B cell (primary cell): ENCODE data around the gene OPTN.

ENCODE experiments used
- EZH2 ChIP-seq: IDR thresholded peaks from 2 replicates; pipeline ENCODE4 v1.6.1; 2012; ENCODE audit warnings: borderline replicate concordance, low read depth, mild to moderate bottlenecking, moderate library complexity, low read length; ENCODE audit not compliant: insufficient read depth, poor library complexity, severe bottlenecking
- TF ChIP-seq, protein P1 (sequence below): fragments of 200-600 bp; IDR thresholded peaks from one replicate; pipeline ENCODE4 v1.8.0; 2022; ENCODE audit warnings: antibody characterized with exemption, mild to moderate bottlenecking

DNA sequence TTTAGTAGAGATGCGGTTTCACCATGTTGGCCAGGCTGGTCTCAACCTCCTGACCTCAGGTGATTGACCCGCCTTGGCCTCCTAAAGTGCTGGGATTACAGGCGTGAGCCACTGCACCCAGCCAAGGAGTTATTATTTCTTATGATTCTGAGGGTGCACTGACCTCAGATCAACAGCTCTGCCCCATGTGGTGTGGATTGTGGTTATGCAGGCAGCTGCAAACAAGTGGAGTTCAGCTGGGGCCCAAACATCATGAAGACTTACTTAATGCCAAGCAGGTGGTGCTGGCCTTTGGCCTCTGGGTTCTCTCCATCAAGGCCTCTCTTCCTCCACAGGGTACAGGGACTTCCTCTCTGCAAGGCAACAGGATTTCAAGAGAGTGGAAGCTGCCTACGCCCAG lies 45.1 kb upstream of the OPTN start:
- TF ChIP-seq, protein P1, sequence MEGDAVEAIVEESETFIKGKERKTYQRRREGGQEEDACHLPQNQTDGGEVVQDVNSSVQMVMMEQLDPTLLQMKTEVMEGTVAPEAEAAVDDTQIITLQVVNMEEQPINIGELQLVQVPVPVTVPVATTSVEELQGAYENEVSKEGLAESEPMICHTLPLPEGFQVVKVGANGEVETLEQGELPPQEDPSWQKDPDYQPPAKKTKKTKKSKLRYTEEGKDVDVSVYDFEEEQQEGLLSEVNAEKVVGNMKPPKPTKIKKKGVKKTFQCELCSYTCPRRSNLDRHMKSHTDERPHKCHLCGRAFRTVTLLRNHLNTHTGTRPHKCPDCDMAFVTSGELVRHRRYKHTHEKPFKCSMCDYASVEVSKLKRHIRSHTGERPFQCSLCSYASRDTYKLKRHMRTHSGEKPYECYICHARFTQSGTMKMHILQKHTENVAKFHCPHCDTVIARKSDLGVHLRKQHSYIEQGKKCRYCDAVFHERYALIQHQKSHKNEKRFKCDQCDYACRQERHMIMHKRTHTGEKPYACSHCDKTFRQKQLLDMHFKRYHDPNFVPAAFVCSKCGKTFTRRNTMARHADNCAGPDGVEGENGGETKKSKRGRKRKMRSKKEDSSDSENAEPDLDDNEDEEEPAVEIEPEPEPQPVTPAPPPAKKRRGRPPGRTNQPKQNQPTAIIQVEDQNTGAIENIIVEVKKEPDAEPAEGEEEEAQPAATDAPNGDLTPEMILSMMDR = no peak
- TF ChIP-seq EZH2 = no peak
